Skeletal muscle satellite cell (primary cell): ENCODE data around the gene ADAM33.

Experiments used
- H3K27me3 ChIP-seq: 2 replicates; pipeline ENCODE4 v1.7.0; 2013; ENCODE audit warnings: low read length; ENCODE audit not compliant: control insufficient read depth, insufficient read depth
- H3K36me3 ChIP-seq: 2 replicates; pipeline ENCODE4 v1.7.0; 2013; ENCODE audit warnings: mild to moderate bottlenecking, control low read depth, low read length; ENCODE audit not compliant: insufficient read depth
- H3K4me1 ChIP-seq: 2 replicates; pipeline ENCODE4 v1.7.0; 2013; ENCODE audit warnings: low read length; ENCODE audit not compliant: control insufficient read depth, insufficient read depth
- H3K4me2 ChIP-seq: 2 replicates; pipeline ENCODE4 v1.7.0; 2013; ENCODE audit warnings: mild to moderate bottlenecking, low read length
- H3K4me3 ChIP-seq: 2 replicates; pipeline ENCODE4 v1.7.0; 2013; ENCODE audit warnings: low read length
- H3K9ac ChIP-seq: 2 replicates; pipeline ENCODE4 v1.7.0; 2013; ENCODE audit warnings: mild to moderate bottlenecking, low read depth, low read length, moderate library complexity
- H3K9me3 ChIP-seq: replicated peaks from 2 replicates; pipeline ENCODE4 v1.7.0; 2013; ENCODE audit warnings: mild to moderate bottlenecking, control low read depth, low read length

ADAM33 gene

DNA sequence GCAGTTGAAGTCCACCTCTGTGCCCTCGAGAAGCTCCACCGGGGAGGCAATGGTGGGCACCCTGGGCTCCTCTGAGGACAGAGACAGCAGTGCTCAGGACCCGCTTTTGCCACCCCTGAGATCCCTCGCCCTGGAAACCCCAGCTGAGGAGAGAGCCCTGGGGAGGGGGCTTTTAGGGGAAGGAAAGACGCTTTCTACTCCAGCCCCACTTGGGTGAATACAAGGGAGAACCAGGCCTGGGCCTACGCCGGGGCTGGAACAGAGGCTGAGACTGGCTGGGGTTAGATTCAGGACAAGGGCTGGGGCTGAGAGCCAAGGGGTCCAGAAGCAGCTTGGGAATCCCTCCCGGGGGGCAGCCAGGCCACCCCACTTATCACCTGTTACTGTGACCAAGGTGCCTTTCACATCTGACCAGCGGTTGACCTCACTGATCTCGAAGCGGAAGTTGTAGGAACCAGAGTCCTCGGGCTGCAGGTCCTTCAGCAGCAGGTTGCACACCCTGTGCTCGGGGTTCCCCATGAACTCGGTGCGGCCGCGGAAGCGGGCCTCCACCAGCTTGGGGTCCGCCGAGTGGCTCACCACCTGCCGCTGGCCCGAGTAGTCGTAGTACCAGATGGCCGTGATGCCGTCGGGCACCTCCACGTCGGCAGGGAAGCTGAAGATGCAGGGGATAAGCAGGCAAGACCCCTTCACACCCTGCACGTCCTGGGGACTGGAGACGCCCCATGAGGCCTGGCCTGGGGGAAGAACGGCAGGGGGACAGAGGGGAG, 24.3 kb upstream of the ADAM33 start:
- Histone ChIP-seq H3K9me3 (no peaks in the 10 kb centered on the region), H3K4me1 (peaks cover 3% of the 10 kb centered on the region), H3K36me3 (no peaks in the 10 kb centered on the region), H3K27me3 (peaks cover 47% of the 10 kb centered on the region), H3K4me3 (no peak overlapping the region), H3K4me2 (no peak overlapping the region), H3K9ac (no peak overlapping the region)

GRCh38 chr20:3705491-3705969, 23.7 kb upstream of the ADAM33 start:
- Histone ChIP-seq H3K36me3 (no peaks in the 10 kb centered on the region), H3K4me2 (no peak overlapping the region), H3K9me3 (no peaks in the 10 kb centered on the region), H3K27me3 (peaks cover 49% of the 10 kb centered on the region), H3K4me1 (peaks cover 3% of the 10 kb centered on the region), H3K9ac (no peak overlapping the region), H3K4me3 (no peak overlapping the region)

- H3K4me2 ChIP-seq, result no peak overlapping the region
- H3K4me3 ChIP-seq, result no peak overlapping the region
- H3K9ac ChIP-seq, result no peak overlapping the region
- H3K9me3 ChIP-seq, result no peaks in the 10 kb centered on the region
- peaks cover 3% of the 10 kb centered on the region for H3K4me1 ChIP-seq
- peaks cover 43% of the 10 kb centered on the region for H3K27me3 ChIP-seq
- no peaks in the 10 kb centered on the region for H3K36me3 ChIP-seq
Observed at GRCh38 chr20:3704087-3704486, 22.3 kb upstream of the ADAM33 start.

DNA sequence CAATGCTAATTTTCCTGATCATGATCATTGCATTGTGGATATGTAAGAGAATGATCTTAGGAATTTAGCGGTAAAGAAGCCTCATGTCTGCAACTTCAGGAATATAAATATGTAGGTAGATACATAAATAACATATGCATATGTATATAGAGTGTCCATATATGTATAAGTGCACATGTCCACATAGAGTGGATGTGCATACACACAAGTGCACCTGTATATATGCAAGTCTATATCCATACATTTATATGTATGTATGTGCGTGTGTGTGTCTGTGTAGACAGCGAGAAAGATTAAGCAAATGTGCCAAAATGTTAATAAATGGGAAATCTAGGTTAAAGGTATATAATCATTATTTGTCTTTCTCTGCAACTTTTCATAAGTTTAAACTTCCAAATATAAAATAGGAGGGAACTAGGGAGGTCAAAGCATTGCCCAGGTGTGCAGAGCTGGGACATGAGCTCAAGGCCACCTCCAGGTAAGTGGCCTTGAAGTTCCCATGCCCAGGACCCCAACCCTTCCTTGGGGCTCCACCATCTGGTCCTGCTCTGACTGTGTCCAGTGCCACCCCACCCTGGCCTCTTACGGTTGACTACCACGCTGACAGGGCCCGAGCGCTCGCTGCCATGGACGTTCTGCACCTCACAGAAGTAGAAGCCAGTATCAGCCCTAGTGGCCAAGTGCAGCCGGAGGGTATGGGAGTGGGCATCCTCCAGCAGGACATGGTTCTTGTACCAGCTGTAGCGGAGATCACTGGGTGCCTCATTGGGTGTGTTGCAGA, 21.0 kb upstream of the ADAM33 start:
- Histone ChIP-seq H3K9ac (no peak overlapping the region), H3K4me2 (no peak overlapping the region), H3K36me3 (no peaks in the 10 kb centered on the region), H3K4me1 (peaks cover 3% of the 10 kb centered on the region), H3K27me3 (peaks cover 51% of the 10 kb centered on the region), H3K4me3 (no peak overlapping the region), H3K9me3 (no peaks in the 10 kb centered on the region)

- H3K36me3 ChIP-seq, result no peaks in the 10 kb centered on the region
- H3K4me2 ChIP-seq, result no peak overlapping the region
- H3K4me3 ChIP-seq, result no peak overlapping the region
- no peaks in the 10 kb centered on the region for H3K9me3 ChIP-seq
- no peaks in the 10 kb centered on the region for H3K4me1 ChIP-seq
- no peak overlapping the region for H3K9ac ChIP-seq
- peaks cover 43% of the 10 kb centered on the region for H3K27me3 ChIP-seq
Observed at GRCh38 chr20:3701061-3701998, 19.5 kb upstream of the ADAM33 start.

DNA sequence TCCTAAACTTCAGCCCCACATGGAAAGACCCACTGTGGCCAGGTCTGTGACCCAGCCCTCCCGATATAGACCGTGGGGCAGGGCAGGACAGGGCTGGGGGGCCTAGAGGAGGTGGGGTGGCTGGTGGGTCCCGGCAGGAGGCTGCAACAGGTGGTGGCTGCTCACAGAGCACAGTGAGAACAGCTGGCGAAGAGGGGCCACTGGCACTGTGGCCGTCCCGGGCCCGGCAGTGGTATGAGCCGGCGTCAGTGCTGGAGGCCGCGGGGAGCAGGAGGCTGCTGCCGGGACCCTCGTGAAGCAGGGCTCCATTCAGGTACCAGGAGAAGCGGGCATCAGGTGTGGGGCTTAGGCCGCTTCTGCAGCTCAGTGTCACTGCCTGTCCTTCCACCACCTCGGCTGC, 17.2 kb upstream of the ADAM33 start:
- Histone ChIP-seq H3K4me2 (no peak overlapping the region), H3K27me3 (peaks cover 33% of the 10 kb centered on the region), H3K4me3 (no peak overlapping the region), H3K9me3 (no peaks in the 10 kb centered on the region), H3K36me3 (no peaks in the 10 kb centered on the region), H3K4me1 (no peaks in the 10 kb centered on the region), H3K9ac (no peak overlapping the region)

DNA sequence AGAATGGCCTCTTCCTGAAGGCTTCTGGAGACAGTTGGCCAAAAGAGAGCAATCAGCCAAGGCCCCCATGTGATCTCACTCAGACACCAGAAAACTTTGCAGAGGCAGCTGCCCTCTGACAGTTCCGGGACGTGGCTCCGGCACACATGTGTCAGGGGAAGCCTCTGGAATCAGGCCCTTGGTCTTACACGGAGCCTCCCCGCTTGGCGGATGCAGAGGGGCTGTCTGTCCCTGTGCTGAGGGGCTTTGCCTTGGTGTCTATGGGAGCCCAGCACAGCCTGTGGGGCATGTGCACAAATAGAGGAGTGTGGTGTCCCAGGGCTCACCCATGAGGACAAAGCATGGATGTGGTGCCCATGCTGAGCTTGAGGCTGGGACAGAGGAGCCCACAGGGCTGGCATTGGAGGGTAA, 16.8 kb upstream of the ADAM33 start:
- no peaks in the 10 kb centered on the region for H3K36me3 ChIP-seq
- no peak overlapping the region for H3K4me3 ChIP-seq
- H3K9me3 ChIP-seq, result no peaks in the 10 kb centered on the region
- H3K9ac ChIP-seq, result no peak overlapping the region
- H3K4me2 ChIP-seq, result no peak overlapping the region
- peaks cover 32% of the 10 kb centered on the region for H3K27me3 ChIP-seq
- no peaks in the 10 kb centered on the region for H3K4me1 ChIP-seq

DNA sequence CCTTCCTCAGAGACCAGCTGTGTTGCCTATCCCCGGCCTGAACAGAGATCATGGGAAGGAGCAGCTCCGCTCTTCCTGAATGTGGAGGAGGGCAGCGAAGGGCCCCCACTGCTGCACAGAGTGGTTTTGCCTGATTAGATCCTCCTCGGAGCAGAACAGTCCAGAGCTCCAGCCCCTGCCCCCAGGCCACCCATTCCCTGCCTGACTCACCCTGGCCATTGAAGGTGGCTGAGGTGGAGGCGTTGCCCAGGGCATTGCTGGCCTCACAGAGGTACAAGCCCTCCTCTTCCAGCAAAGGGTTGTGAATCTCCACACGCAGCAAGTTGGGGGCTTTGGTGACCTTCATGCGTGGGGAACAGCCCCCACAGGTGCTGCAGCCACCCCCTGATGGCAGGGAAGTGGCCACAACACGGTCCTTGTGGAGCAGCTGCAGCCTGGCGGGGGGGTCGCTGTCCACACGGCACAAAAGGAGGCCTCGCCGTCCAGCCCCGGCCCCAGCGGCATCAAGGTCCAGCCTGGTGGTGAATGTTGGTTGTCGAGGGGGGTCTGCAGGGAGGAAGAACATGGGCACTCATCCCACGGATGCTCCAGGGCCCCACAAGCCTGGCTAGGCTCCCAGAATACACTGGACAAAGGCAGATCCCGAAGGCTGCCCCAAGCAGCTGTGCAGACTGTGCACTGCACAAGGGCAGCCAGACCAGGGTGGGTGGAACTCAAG, 15.9 kb upstream of the ADAM33 start:
- no peaks in the 10 kb centered on the region for H3K9me3 ChIP-seq
- no peaks in the 10 kb centered on the region for H3K4me1 ChIP-seq
- no peak overlapping the region for H3K9ac ChIP-seq
- peaks cover 37% of the 10 kb centered on the region for H3K27me3 ChIP-seq
- no peaks in the 10 kb centered on the region for H3K36me3 ChIP-seq
- no peak overlapping the region for H3K4me2 ChIP-seq
- no peak overlapping the region for H3K4me3 ChIP-seq

GRCh38 chr20:3696745-3697587, 15.2 kb upstream of the ADAM33 start:
- Histone ChIP-seq H3K4me2 (no peak overlapping the region), H3K4me1 (no peaks in the 10 kb centered on the region), H3K9me3 (no peaks in the 10 kb centered on the region), H3K9ac (no peak overlapping the region), H3K27me3 (peaks cover 41% of the 10 kb centered on the region), H3K36me3 (no peaks in the 10 kb centered on the region), H3K4me3 (no peak overlapping the region)

GRCh38 chr20:3696200-3696599, 14.4 kb upstream of the ADAM33 start:
- Histone ChIP-seq H3K4me3 (no peak overlapping the region), H3K36me3 (no peaks in the 10 kb centered on the region), H3K4me2 (no peak overlapping the region), H3K9me3 (no peaks in the 10 kb centered on the region), H3K27me3 (peaks cover 38% of the 10 kb centered on the region), H3K4me1 (no peaks in the 10 kb centered on the region), H3K9ac (no peak overlapping the region)
